H1 (cell line): ENCODE results near the gene GAB2. TPM values are rescaled to one million over a fixed set of nuclear protein-coding genes. Genes with fewer than 3 reads are reported as not detected.

Source experiments
- CTCF ChIA-PET: fragments of 300-600 bp; sonication (Branson Sonifier 250); formaldehyde crosslinking; loops from one replicate; lab custom pipeline; 2021; ENCODE audit not compliant: partially characterized antibody; lab: Charles Lee
- POLR2A ChIA-PET: fragments of 300-600 bp; sonication (Branson Sonifier 250); formaldehyde crosslinking; loops from one replicate; lab custom pipeline; 2021; ENCODE audit warnings: inconsistent platforms; ENCODE audit not compliant: partially characterized antibody; lab: Charles Lee
- DNase-seq, 2 experiments: peaks; one replicate each; pipeline versions ENCODE4 v3.0.0 to v3.0.0-alpha.2; 2010 to 2022; ENCODE audit warnings: low spot score in 2 of 2, low read depth in 1 of 2, mixed read lengths in 1 of 2
- FAIRE-seq: peaks from 2 replicates; lab custom pipeline; 2011; peaks lifted over from hg19 to GRCh38; lab: Jason Lieb, UNC
- H2AFZ ChIP-seq: 2 replicates; pipeline ENCODE4 v1.8.1; 2012; ENCODE audit warnings: low read length, inconsistent platforms
- H2AK5ac ChIP-seq: 2 replicates; pipeline ENCODE4 v1.6.1; 2013; ENCODE audit warnings: low read depth, low read length
- H2BK120ac ChIP-seq: replicated peaks from 2 replicates; pipeline ENCODE3; 2013; ENCODE audit warnings: low read depth, low read length, inconsistent platforms
- H2BK12ac ChIP-seq: 2 replicates; pipeline ENCODE4 v1.6.1; 2013; ENCODE audit warnings: low read depth, low read length
- H2BK15ac ChIP-seq: 2 replicates; pipeline ENCODE4 v1.6.1; 2013; ENCODE audit warnings: low read length
- H2BK20ac ChIP-seq: 2 replicates; pipeline ENCODE4 v1.6.1; 2013; ENCODE audit warnings: low read length
- H2BK5ac ChIP-seq: 2 replicates; pipeline ENCODE4 v1.6.1; 2013; ENCODE audit warnings: low read depth, low read length
- H3K14ac ChIP-seq: 2 replicates; pipeline ENCODE4 v1.6.1; 2013; ENCODE audit warnings: inconsistent platforms; ENCODE audit not compliant: insufficient read length
- H3K18ac ChIP-seq: 2 replicates; pipeline ENCODE4 v1.6.1; 2013; ENCODE audit warnings: low read length; ENCODE audit errors: extremely low read depth
- H3K23ac ChIP-seq: 2 replicates; pipeline ENCODE4 v1.6.1; 2013; ENCODE audit warnings: inconsistent platforms; ENCODE audit not compliant: insufficient read length
- H3K23me2 ChIP-seq: 2 replicates; pipeline ENCODE4 v1.6.1; 2013; ENCODE audit warnings: low read depth, low read length
- H3K27ac ChIP-seq: 2 replicates; pipeline ENCODE4 v1.6.1; 2011; ENCODE audit warnings: low read depth, low read length, inconsistent platforms
- H3K27me3 ChIP-seq, 4 experiments: replicated peaks in 1 of 4; 1 replicate in 1 of 4; 2 replicates in 3 of 4; pipeline versions ENCODE4 v1.6.1 to v1.8.1; 2011 to 2013; ENCODE audit warnings: low read length in 3 of 4, mild to moderate bottlenecking in 3 of 4, inconsistent platforms in 2 of 4, mixed read lengths in 2 of 4, moderate library complexity in 1 of 4; ENCODE audit not compliant: control insufficient read depth in 3 of 4, insufficient read depth in 3 of 4; ENCODE audit errors: extremely low read depth in 1 of 4
- H3K36me3 ChIP-seq, 4 experiments: 2 replicates each; pipeline versions ENCODE4 v1.6.1 to v1.8.1; 2011 to 2013; ENCODE audit warnings: mild to moderate bottlenecking in 4 of 4, low read length in 3 of 4, moderate library complexity in 2 of 4, control low read depth in 1 of 4, inconsistent platforms in 1 of 4; ENCODE audit not compliant: insufficient read depth in 4 of 4, control insufficient read depth in 2 of 4
- H3K4ac ChIP-seq: replicated peaks from 2 replicates; pipeline ENCODE3; 2013; ENCODE audit warnings: low read length, low read depth, mixed read lengths, inconsistent platforms; ENCODE audit not compliant: insufficient read length
- H3K4me1 ChIP-seq, 4 experiments: replicated peaks in 1 of 4; 1 replicate in 1 of 4; 2 replicates in 3 of 4; pipeline versions ENCODE4 v1.6.1 to v1.8.1; 2011 to 2013; ENCODE audit warnings: low read length in 3 of 4, inconsistent platforms in 2 of 4, mixed read lengths in 1 of 4; ENCODE audit not compliant: insufficient read depth in 4 of 4, control insufficient read depth in 3 of 4
- H3K4me2 ChIP-seq, 2 experiments: 2 replicates each; pipeline versions ENCODE4 v1.6.1 to v1.8.1; 2011 to 2013; ENCODE audit warnings: low read depth in 2 of 2, low read length in 2 of 2, control low read depth in 1 of 2, inconsistent platforms in 1 of 2, mild to moderate bottlenecking in 1 of 2; ENCODE audit not compliant: insufficient read depth in 1 of 2
- H3K4me3 ChIP-seq, 4 experiments: fragments of 200-600, 300-600 bp in 1 of 4; sonication (generic), shearing (Covaris generic), sonication (Bioruptor Twin) in 1 of 4; 2 replicates each; pipeline versions ENCODE4 v1.5.1 to v1.8.1; 2011 to 2016; ENCODE audit warnings: low read length in 4 of 4, low read depth in 3 of 4, control low read depth in 2 of 4, inconsistent platforms in 2 of 4, mild to moderate bottlenecking in 2 of 4, mixed read lengths in 1 of 4, moderate library complexity in 1 of 4; ENCODE audit not compliant: insufficient read depth in 2 of 4; ENCODE audit errors: extremely low read depth in 1 of 4
- H3K56ac ChIP-seq: replicated peaks from 2 replicates; pipeline ENCODE3; 2013; ENCODE audit warnings: low read depth, mild to moderate bottlenecking, mixed read lengths, low read length, inconsistent platforms; ENCODE audit not compliant: insufficient read length
- H3K79me1 ChIP-seq: 2 replicates; pipeline ENCODE4 v1.6.1; 2013; ENCODE audit warnings: low read depth, low read length, control low read depth
- H3K79me2 ChIP-seq, 2 experiments: 2 replicates each; pipeline versions ENCODE4 v1.6.1 to v1.8.1; 2012 to 2013; ENCODE audit warnings: low read length in 2 of 2, mild to moderate bottlenecking in 2 of 2, inconsistent platforms in 1 of 2; ENCODE audit not compliant: insufficient read depth in 2 of 2, control insufficient read depth in 1 of 2
- H3K9ac ChIP-seq, 4 experiments: replicated peaks in 1 of 4; 1 replicate in 1 of 4; 2 replicates in 3 of 4; pipeline versions ENCODE4 v1.6.1 to v1.8.1; 2011 to 2013; ENCODE audit warnings: low read depth in 3 of 4, low read length in 3 of 4, control low read depth in 2 of 4, mild to moderate bottlenecking in 2 of 4, moderate library complexity in 2 of 4, inconsistent platforms in 1 of 4; ENCODE audit errors: extremely low read depth in 1 of 4
- H3K9me3 ChIP-seq, 2 experiments: 2 replicates each; pipeline versions ENCODE4 v1.6.1 to v1.8.1; 2012 to 2013; ENCODE audit warnings: mild to moderate bottlenecking in 2 of 2, moderate library complexity in 2 of 2, control low read depth in 1 of 2, inconsistent platforms in 1 of 2, low read depth in 1 of 2, low read length in 1 of 2, mixed read lengths in 1 of 2; ENCODE audit not compliant: insufficient read depth in 2 of 2
- H4K20me1 ChIP-seq, 2 experiments: replicated peaks in 1 of 2; 2 replicates each; pipeline versions ENCODE3 to v1.8.1; 2011 to 2013; ENCODE audit warnings: inconsistent platforms in 2 of 2, low read length in 2 of 2, mild to moderate bottlenecking in 1 of 2; ENCODE audit not compliant: insufficient read depth in 2 of 2, control insufficient read depth in 1 of 2
- H4K5ac ChIP-seq: 2 replicates; pipeline ENCODE4 v1.6.1; 2013; ENCODE audit warnings: low read length, low read depth, mixed read lengths, inconsistent platforms; ENCODE audit not compliant: insufficient read length
- H4K8ac ChIP-seq: 2 replicates; pipeline ENCODE4 v1.8.0; 2013; ENCODE audit warnings: mild to moderate bottlenecking, moderate library complexity, low read length, inconsistent platforms; ENCODE audit not compliant: insufficient read depth; ENCODE audit errors: extremely low read depth
- H4K91ac ChIP-seq: replicated peaks from 2 replicates; pipeline ENCODE3; 2013; ENCODE audit warnings: low read length, mixed read lengths, inconsistent platforms; ENCODE audit not compliant: insufficient read length
- SP2 ChIP-seq: IDR thresholded peaks from 2 replicates; pipeline ENCODE4 v1.6.1; 2012; ENCODE audit warnings: mild to moderate bottlenecking, low read length, inconsistent platforms
- WGBS, 2 experiments: shearing (Covaris generic) in 1 of 2; methylation state at CpG; one replicate each; pipeline versions ENCODE4 v1.1.6 to v1.1.7; 2013 to 2015; ENCODE audit warnings: low lambda C conversion rate in 2 of 2, mixed read lengths in 2 of 2, inconsistent platforms in 1 of 2, low coverage in 1 of 2, missing lambda C conversion rate in 1 of 2; ENCODE audit not compliant: insufficient replicate concordance in 2 of 2, insufficient coverage in 1 of 2, insufficient read length in 1 of 2; ENCODE audit errors: extremely low coverage in 1 of 2, missing lambda C conversion rate in 1 of 2; 5-methylcytosine and 5-hydroxymethylcytosine counted together
- polyA plus RNA-seq, 7 experiments: library from polyadenylated mRNA; depleted of rRNA in 3 of 7; stranded (reverse) in 5 of 7; unstranded in 2 of 7; fragments of >200 nt in 5 of 7; fragments of 200-250 nt in 2 of 7; gene quantifications; 1 replicate in 5 of 7; 2 replicates in 1 of 7; 4 replicates in 1 of 7; pipeline versions ENCODE4 v1.2.1 to v1.2.3, GENCODE V29; 2011 to 2013; ENCODE audit warnings: missing spikeins in 2 of 7, mixed read lengths in 2 of 7
- total RNA-seq: library from RNA; stranded (reverse); fragmentation: NEBNext Ultra II Directional; extraction: Animal tissue kit (Norgen Biotek cat#: 25700); gene quantifications from 2 replicates; pipeline ENCODE4 v1.2.1, GENCODE V29; 2021

GAB2 gene
- total and polyA plus RNA-seq, 2 of the 8 experiments (the other 6 are each of a cell fraction or from before 2014, with no cell fraction given), result 6.3 to 14.0 TPM

- Histone ChIP-seq H2BK120ac (no peak overlapping the region), H3K56ac (no peak overlapping the region), H2BK12ac (no peak overlapping the region), H3K4me2 (no peak overlapping the region), H3K14ac (no peak overlapping the region), H2AK5ac (no peak overlapping the region), H4K91ac (no peak overlapping the region), H3K27me3 (no peaks in the 10 kb centered on the region), H3K36me3 (no peaks in the 10 kb centered on the region), H4K5ac (no peak overlapping the region), H3K27ac (no peak overlapping the region), H3K79me2 (no peaks in the 10 kb centered on the region), H3K4me3 (no peak overlapping the region), H2BK5ac (no peak overlapping the region), H3K79me1 (no peaks in the 10 kb centered on the region), H3K4ac (no peak overlapping the region), H3K18ac (no peak overlapping the region), H3K23me2 (no peaks in the 10 kb centered on the region), H2AFZ (no peak overlapping the region), H4K8ac (no peak overlapping the region), H3K4me1 (no peaks in the 10 kb centered on the region)
- POLR2A ChIA-PET, result interaction anchor here (1.3 to 4.2 kb wide), 2 partner anchors 10 to 13 kb away, joined by 3 to 16 read pairs; partner anchors contain the start of genes KCTD21 and USP35
- no peak for DNase-seq
- CTCF ChIA-PET, result no interaction called here
- WGBS, 2 experiments, result 87% methylated on average over 5 of the region's 5 CpGs; no CpG with 5 or more reads in 1 of the 2 experiments
- TF ChIP-seq SP2, result no peak
- TF ChIP-seq, all 59 proteins: peak for 0
- peaks cover 3 to 4% of the 10 kb centered on the region in 2 experiments for H4K20me1 ChIP-seq
- no peak overlapping the region for H2BK15ac ChIP-seq
- no peak for FAIRE-seq
- H3K9ac ChIP-seq, result no peak overlapping the region
- no peak overlapping the region for H3K23ac ChIP-seq
- no peak overlapping the region for H2BK20ac ChIP-seq
- H3K9me3 ChIP-seq, result no peaks in the 10 kb centered on the region
Measured at GRCh38 chr11:78199653-78200015, 218.0 kb downstream of the GAB2 start.
